ENCODE measurements around the gene ATP11A.
A peak's percentile ranks its signal among the peaks of the same experiment; 100 is the strongest.

Gene ATP11A

DNA sequence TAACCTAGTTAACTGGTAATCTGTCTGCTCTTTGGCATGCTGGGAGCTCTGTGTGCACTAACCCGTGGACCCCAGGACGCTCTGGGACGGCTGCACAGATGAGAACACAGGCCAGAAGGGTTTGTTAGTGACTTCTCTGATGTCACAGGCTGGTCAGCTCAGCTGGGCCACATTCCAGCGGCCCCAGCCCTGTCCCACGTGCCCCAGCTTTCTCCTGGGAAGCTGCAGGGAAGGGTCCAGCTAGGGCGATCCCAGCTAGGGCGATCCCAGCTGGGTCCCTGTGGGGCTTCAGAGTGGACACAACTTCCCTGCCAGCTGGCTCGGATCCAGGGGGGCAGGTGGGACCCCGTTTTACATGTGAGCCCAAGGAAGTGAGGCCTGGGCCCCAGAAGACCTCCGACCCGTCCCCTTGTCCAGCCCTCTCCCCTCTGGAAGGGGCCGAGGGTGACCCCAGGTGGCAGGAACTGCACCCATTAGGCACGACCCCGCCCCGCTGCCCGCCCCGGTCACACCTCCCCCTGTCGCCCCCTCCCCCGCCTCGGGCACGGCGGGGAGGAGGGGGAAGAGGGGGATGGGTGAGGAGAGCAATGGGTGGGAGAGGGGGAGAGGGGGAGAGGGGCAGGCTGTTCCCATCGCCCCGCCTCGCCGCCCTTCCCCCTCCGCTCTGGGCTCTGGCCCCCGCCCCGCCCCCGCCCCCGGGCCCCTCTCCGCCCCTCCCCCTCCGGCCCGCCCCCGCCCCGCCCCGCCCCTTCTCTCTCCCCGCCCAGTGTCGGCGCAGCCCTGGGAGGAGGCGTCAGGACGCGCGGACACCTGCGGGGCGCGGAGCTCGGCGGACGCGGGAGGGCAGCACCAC lies 204.0 kb downstream of the ATP11A start:
- H3K27ac ChIP-seq (ENCODE audit: extremely low read depth, low read depth, low read length) = no peak overlapping the region
- H3K36me3 ChIP-seq (ENCODE audit: control insufficient read depth in 2 of 2, insufficient read depth in 1 of 2, low read length in 2 of 2) = no peaks in the 10 kb centered on the region
- ChIA-PET CTCF (interaction anchor here (0.6 to 0.8 kb wide), 4 partner anchors 19 to 851 kb away, joined by 3 to 4 read pairs (median 3); no protein-coding TSS in a partner anchor), POLR2A (no interaction called here)
- peak overlapping the region; percentile 48 for H3K4me3 ChIP-seq (ENCODE audit: low read depth, low read length)
- peaks cover 2% of the 10 kb centered on the region; the same call in 1 of the 2 replicates for H3K4me1 ChIP-seq (ENCODE audit: control insufficient read depth, insufficient read depth, low read length)
- H3K9me3 ChIP-seq (ENCODE audit: control insufficient read depth, insufficient read depth, low read depth, low read length) = no peaks in the 10 kb centered on the region
- TF ChIP-seq ZBTB17 (tag by site-specific recombination; IDR thresholded peaks at IDR 0.05) (peak; percentile 35; the same call in 1 of the 2 replicates), ZIC2 (tag by site-specific recombination; IDR thresholded peaks at IDR 0.05) (peak; percentile 34), ZNF585B (tag by site-specific recombination; IDR thresholded peaks at IDR 0.05) (no peak), ZNF513 (tag by site-specific recombination; IDR thresholded peaks at IDR 0.05) (no peak), ZNF280C (tag by site-specific recombination; IDR thresholded peaks at IDR 0.05) (no peak), CTCF (tag by site-specific recombination; IDR thresholded peaks at IDR 0.05) (no peak), ZNF324 (tag by site-specific recombination; IDR thresholded peaks at IDR 0.05) (no peak), KLF9 (tag by site-specific recombination; IDR thresholded peaks at IDR 0.05; ENCODE audit: low read depth) (peak; percentile 28; the same call in 1 of the 2 replicates), ZXDB (tag by site-specific recombination; IDR thresholded peaks at IDR 0.05) (no peak), ZNF610 (tag by site-specific recombination; IDR thresholded peaks at IDR 0.05; ENCODE audit: borderline replicate concordance) (no peak), ZFHX2 (tag by site-specific recombination; conservative IDR thresholded peaks at IDR 0.05) (no peak; the same call in 1 of the 2 replicates), ZNF394 (tag by site-specific recombination; IDR thresholded peaks at IDR 0.05; ENCODE audit: borderline replicate concordance) (no peak), ZNF624 (tag by site-specific recombination; IDR thresholded peaks at IDR 0.05) (no peak), ZNF157 (tag by site-specific recombination; IDR thresholded peaks at IDR 0.05) (no peak), ZNF16 (tag by site-specific recombination; IDR thresholded peaks at IDR 0.05; ENCODE audit: low read depth) (no peak), ZNF426 (tag by site-specific recombination; IDR thresholded peaks at IDR 0.05) (no peak), ZNF211 (tag by site-specific recombination; IDR thresholded peaks at IDR 0.05; ENCODE audit: low read depth) (no peak), ZNF398 (tag by site-specific recombination; IDR thresholded peaks at IDR 0.05) (peak; percentile 86), ZNF544 (tag by site-specific recombination; IDR thresholded peaks at IDR 0.05) (no peak), ZNF335 (tag by site-specific recombination; conservative IDR thresholded peaks at IDR 0.05) (no peak), ZFP41 (tag by site-specific recombination; IDR thresholded peaks at IDR 0.05; ENCODE audit: borderline replicate concordance) (no peak), SP3 (tag by site-specific recombination; IDR thresholded peaks at IDR 0.05) (peak; percentile 46; the same call in 1 of the 2 replicates), SP2 (tag by site-specific recombination; IDR thresholded peaks at IDR 0.05) (peak; percentile 8; the same call in 1 of the 2 replicates), KLF10 (tag by site-specific recombination; IDR thresholded peaks at IDR 0.05) (no peak), ZNF121 (tag by site-specific recombination; IDR thresholded peaks at IDR 0.05) (0 out of 2 replicates have a peak, but pooled peaks have one; percentile 13), ZNF302 (tag by site-specific recombination; IDR thresholded peaks at IDR 0.05; ENCODE audit: low read depth) (no peak)
- TF ChIP-seq, protein P1, sequence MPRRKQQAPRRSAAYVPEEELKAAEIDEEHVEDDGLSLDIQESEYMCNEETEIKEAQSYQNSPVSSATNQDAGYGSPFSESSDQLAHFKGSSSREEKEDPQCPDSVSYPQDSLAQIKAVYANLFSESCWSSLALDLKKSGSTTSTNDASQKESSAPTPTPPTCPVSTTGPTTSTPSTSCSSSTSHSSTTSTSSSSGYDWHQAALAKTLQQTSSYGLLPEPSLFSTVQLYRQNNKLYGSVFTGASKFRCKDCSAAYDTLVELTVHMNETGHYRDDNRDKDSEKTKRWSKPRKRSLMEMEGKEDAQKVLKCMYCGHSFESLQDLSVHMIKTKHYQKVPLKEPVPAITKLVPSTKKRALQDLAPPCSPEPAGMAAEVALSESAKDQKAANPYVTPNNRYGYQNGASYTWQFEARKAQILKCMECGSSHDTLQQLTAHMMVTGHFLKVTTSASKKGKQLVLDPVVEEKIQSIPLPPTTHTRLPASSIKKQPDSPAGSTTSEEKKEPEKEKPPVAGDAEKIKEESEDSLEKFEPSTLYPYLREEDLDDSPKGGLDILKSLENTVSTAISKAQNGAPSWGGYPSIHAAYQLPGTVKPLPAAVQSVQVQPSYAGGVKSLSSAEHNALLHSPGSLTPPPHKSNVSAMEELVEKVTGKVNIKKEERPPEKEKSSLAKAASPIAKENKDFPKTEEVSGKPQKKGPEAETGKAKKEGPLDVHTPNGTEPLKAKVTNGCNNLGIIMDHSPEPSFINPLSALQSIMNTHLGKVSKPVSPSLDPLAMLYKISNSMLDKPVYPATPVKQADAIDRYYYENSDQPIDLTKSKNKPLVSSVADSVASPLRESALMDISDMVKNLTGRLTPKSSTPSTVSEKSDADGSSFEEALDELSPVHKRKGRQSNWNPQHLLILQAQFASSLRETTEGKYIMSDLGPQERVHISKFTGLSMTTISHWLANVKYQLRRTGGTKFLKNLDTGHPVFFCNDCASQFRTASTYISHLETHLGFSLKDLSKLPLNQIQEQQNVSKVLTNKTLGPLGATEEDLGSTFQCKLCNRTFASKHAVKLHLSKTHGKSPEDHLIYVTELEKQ (tag by site-specific recombination; IDR thresholded peaks at IDR 0.05; ENCODE audit: borderline replicate concordance) = no peak

All from HEK293 (cell line).